Measurements from ENCODE around the gene MYO1A.

MYO1A gene

GRCh38 chr12:57090924-57091637 is 41.2 kb upstream of the MYO1A start:
- Histone ChIP-seq H3K27ac (peak overlapping the region; percentile 98 to 99), H3K4me3 (peak overlapping the region; percentile 97)
- TF ChIP-seq CTCF (IDR thresholded peaks at IDR 0.05), result no peak
- no peak for DNase-seq (ENCODE audit: low spot score)

- H3K4me3 ChIP-seq, result peak overlapping the region; percentile 97
- no peak for TF ChIP-seq CTCF (IDR thresholded peaks at IDR 0.05)
- peak overlapping the region; percentile 98 to 99 for H3K27ac ChIP-seq
- no peak for DNase-seq (ENCODE audit: low spot score)
Measured at GRCh38 chr12:57090490-57090889, 40.6 kb upstream of the MYO1A start.

GRCh38 chr12:57089271-57090245 is 39.6 kb upstream of the MYO1A start:
- Histone ChIP-seq H3K4me3 (peak overlapping the region; percentile 97), H3K27ac (peak overlapping the region; percentile 98 to 99)
- peak; percentile 87 for DNase-seq (ENCODE audit: low spot score)
- no peak for TF ChIP-seq CTCF (IDR thresholded peaks at IDR 0.05)

- H3K27ac ChIP-seq, result peak within 1 kb of the TSS; percentile 98 to 99
- TF ChIP-seq CTCF (IDR thresholded peaks at IDR 0.05), result no peak
- peak within 1 kb of the TSS; percentile 97 for H3K4me3 ChIP-seq
- peak; percentile 98 for DNase-seq (ENCODE audit: low spot score)
Measured at GRCh38 chr12:57088354-57089270, 38.7 kb upstream of the MYO1A start, which contains the start of gene NAB2. NAB2 (plus strand) TSS chr12:57089114; CDS start chr12:57089272, 158 bp downstream.

GRCh38 chr12:57087691-57088353 is 37.9 kb upstream of the MYO1A start:
- TF ChIP-seq CTCF (IDR thresholded peaks at IDR 0.05), result no peak
- Histone ChIP-seq H3K27ac (peak overlapping the region; percentile 98 to 99), H3K4me3 (peak overlapping the region; percentile 97)
- DNase-seq (ENCODE audit: low spot score), result peak; percentile 96
